Testis (tissue), 3 donors: ENCODE measurements around the gene TMEM263. TPM values are rescaled to one million over a fixed set of nuclear protein-coding genes. Genes with fewer than 3 reads are reported as not detected.
A peak's percentile ranks its signal among the peaks of the same experiment; 100 is the strongest.
"Not testable (repeated sequence)": the region's sequence is repeated elsewhere in the genome, so short reads cannot be mapped to it uniquely, and the experiment has no call there.

ENCODE experiments used
- DNase-seq: peaks from one replicate; pipeline ENCODE4 v3.0.0-alpha.2; 2019
- H3K27ac ChIP-seq, 2 donors: fragments of 200-600 bp; sonication (generic); one replicate each; pipeline ENCODE4 v1.5.1; 2019
- H3K27me3 ChIP-seq: fragments of 200-600 bp; sonication (generic); one replicate; pipeline ENCODE4 v1.5.1; 2019
- H3K36me3 ChIP-seq: fragments of 200-600 bp; sonication (generic); one replicate; pipeline ENCODE4 v1.5.1; 2017; ENCODE audit warnings: low read depth; ENCODE audit errors: missing control alignments
- H3K4me1 ChIP-seq: fragments of 200-600 bp; sonication (generic); one replicate; pipeline ENCODE4 v1.5.1; 2019
- H3K4me3 ChIP-seq, 2 donors: fragments of 200-600 bp; sonication (generic); one replicate each; pipeline ENCODE4 v1.5.1; 2017 to 2019
- H3K9me3 ChIP-seq: fragments of 200-600 bp; sonication (generic); one replicate; pipeline ENCODE4 v1.5.1; 2017
- CTCF ChIP-seq, 3 experiments: fragments of 450-650 bp in 2 of 3; fragments of 200-600 bp in 1 of 3; sonication (generic) in 1 of 3; IDR thresholded peaks; one replicate each; pipeline ENCODE4 v1.5.1; 2016 to 2019; ENCODE audit warnings: antibody characterized with exemption in 3 of 3, mild to moderate bottlenecking in 2 of 3, moderate library complexity in 1 of 3
- POLR2A ChIP-seq: fragments of 450-650 bp; IDR thresholded peaks from one replicate; pipeline ENCODE4 v1.6.1; 2017; ENCODE audit warnings: antibody characterized with exemption, mild to moderate bottlenecking, moderate library complexity
- WGBS, 2 donors: methylation state at CpG; one replicate each; pipeline ENCODE4 v1.1.5; 2018; 5-methylcytosine and 5-hydroxymethylcytosine counted together
- intact Hi-C: fragments of 100-400 bp; cut with DNase I; formaldehyde crosslinking; loops from one replicate; pipeline ENCODE4 v1.15.1; 2023; ENCODE audit warnings: low total_unique reads
- polyA plus RNA-seq: library from polyadenylated mRNA; stranded (reverse); fragments of 350-450 nt; fragmentation: Illumina TruSeq; extraction: RNeasy Lipid Tissue Mini Kit (QIAGEN cat#74804); gene quantifications from one replicate; pipeline ENCODE4 v1.2.3, GENCODE V29; 2014; ENCODE audit warnings: low read depth, low replicate concordance; ENCODE audit not compliant: insufficient read depth
- total RNA-seq, 2 donors: library from RNA; depleted of rRNA; stranded (reverse); fragments of >200 nt; gene quantifications; one replicate each; pipeline ENCODE4 v1.2.3, GENCODE V29; 2016

TMEM263 gene
- total and polyA plus RNA-seq, 3 donors from 2014 or later, result 33.6 to 45.3 (median 40.5) TPM

DNA sequence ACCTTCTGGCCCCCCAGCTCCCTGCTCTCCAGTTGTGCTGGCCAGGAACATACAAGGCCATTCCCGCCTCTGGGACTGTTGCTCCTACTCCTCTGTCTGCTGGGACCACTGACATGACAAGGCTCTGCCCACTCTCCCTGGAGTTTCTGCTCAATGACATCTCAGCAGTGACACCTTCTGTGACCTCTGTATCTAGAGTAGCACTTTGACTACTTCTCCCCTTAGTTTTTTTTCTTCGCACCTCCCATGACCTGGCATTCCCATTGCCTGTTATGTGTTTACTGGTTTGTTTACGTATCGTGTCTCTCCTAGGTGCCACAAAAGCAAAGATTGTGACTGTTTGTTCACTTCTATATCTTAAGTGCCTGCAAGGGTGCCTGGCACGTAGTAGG is 40.1 kb upstream of the TMEM263 start:
- Histone ChIP-seq H3K36me3 (no peaks in the 10 kb centered on the region), H3K4me3 (no peak overlapping the region), H3K27me3 (no peaks in the 10 kb centered on the region), H3K4me1 (no peaks in the 10 kb centered on the region), H3K27ac (no peak overlapping the region), H3K9me3 (no peaks in the 10 kb centered on the region)
- 87 to 97% methylated on average over 5 of the region's 5 CpGs for WGBS, 2 donors
- DNase-seq, result no peak
- intact Hi-C loops, result no loop called here
- TF ChIP-seq POLR2A (no peak), CTCF (IDR thresholded peaks at IDR 0.05) (no peak)

DNA sequence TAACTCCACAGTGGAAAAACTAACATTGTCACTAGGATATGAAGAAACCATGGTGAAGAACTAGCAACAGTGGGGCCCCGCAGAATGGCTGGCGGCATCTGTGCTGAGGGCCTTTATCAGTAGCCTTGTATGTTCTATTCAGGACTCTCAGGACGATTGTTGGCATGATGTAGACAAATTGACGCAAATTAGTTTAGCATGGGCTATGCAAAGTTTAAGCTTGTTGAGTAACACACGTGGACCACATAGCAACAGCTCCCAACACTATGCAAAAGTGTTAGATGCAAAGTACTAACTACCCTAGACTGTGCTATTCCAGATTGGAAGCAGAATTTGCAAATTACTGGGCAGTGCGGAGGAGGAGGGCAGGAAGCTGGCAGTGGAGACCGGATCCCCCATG is 38.2 kb upstream of the TMEM263 start:
- no peak for DNase-seq
- WGBS, 2 donors, result 75% methylated on average over 7 of the region's 7 CpGs

GRCh38 chr12:106918746-106919145 is 37.0 kb upstream of the TMEM263 start:
- no peak overlapping the region for H3K27ac ChIP-seq
- no peaks in the 10 kb centered on the region for H3K27me3 ChIP-seq
- no peaks in the 10 kb centered on the region for H3K4me1 ChIP-seq
- no peak for TF ChIP-seq POLR2A
- TF ChIP-seq CTCF (IDR thresholded peaks at IDR 0.05), result peak in 1 of 3 experiments; percentile 11
- no peaks in the 10 kb centered on the region for H3K9me3 ChIP-seq
- no peaks in the 10 kb centered on the region for H3K36me3 ChIP-seq
- intact Hi-C loops, result no loop called here
- 32 to 42% methylated on average over 3 of the region's 3 CpGs for WGBS, 2 donors
- H3K4me3 ChIP-seq, result no peak overlapping the region
- DNase-seq, result no peak

More for the DNA sequence above, 38.2 kb upstream of the TMEM263 start:
- TF ChIP-seq POLR2A (no peak), CTCF (IDR thresholded peaks at IDR 0.05) (no peak)
- H3K4me3 ChIP-seq, result no peak overlapping the region
- H3K9me3 ChIP-seq, result no peaks in the 10 kb centered on the region
- no peaks in the 10 kb centered on the region for H3K4me1 ChIP-seq
- H3K27me3 ChIP-seq, result no peaks in the 10 kb centered on the region
- H3K36me3 ChIP-seq, result no peaks in the 10 kb centered on the region
- intact Hi-C loops, result no loop called here
- no peak overlapping the region for H3K27ac ChIP-seq

DNA sequence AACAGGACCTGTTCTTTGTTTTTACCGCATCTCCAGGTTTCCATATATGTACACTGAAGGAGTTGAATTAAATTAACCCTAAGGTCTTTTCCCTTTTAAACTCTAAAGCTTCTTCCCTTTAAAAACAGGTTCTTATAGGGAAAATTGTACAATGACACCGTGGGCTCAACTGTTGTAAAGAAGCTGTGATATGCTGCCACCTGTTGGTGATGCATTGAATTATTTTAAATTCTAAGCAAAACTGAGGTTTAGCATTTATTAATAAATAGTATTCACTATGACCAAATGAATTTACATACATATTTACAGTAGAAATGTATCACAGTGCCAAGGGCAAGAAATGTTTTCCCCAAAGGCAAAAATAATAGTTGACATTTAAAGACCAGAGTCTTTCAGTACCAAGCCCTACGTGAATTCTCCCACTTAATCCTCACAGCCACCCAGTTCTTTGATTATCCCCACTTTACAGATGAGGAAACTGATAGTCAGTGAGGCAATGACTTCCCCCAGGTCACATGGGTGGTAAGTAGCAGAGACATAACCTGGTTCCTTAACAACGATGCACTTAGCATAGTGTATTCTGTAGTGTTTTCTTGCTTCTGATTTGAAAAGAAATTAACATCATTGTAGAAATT is 35.7 kb upstream of the TMEM263 start:
- no peak overlapping the region for H3K4me3 ChIP-seq
- intact Hi-C loops, result no loop called here
- H3K27ac ChIP-seq, result no peak overlapping the region
- 47 to 55% methylated on average over 4 of the region's 4 CpGs for WGBS, 2 donors
- TF ChIP-seq CTCF (IDR thresholded peaks at IDR 0.05), result peak; percentile 82 to 90 (median 84)
- TF ChIP-seq POLR2A, result no peak
- H3K9me3 ChIP-seq, result no peaks in the 10 kb centered on the region
- no peaks in the 10 kb centered on the region for H3K27me3 ChIP-seq
- H3K4me1 ChIP-seq, result no peaks in the 10 kb centered on the region
- H3K36me3 ChIP-seq, result no peaks in the 10 kb centered on the region
- DNase-seq, result peak; percentile 24

- whole genome bisulfite sequencing, 2 donors, result 75 to 87% methylated on average over 2 of the region's 2 CpGs
- intact Hi-C loops, H3K4me1 ChIP-seq, DNase-seq, H3K36me3 ChIP-seq, H3K27ac ChIP-seq, H3K9me3 ChIP-seq, H3K27me3 ChIP-seq, H3K4me3 ChIP-seq: not testable (repeated sequence)
Observed at GRCh38 chr12:106921976-106922375, 33.7 kb upstream of the TMEM263 start.

GRCh38 chr12:106923594-106923993 is 32.1 kb upstream of the TMEM263 start:
- H3K36me3 ChIP-seq, H3K27ac ChIP-seq, DNase-seq, intact Hi-C loops, H3K9me3 ChIP-seq, H3K27me3 ChIP-seq, H3K4me3 ChIP-seq, H3K4me1 ChIP-seq: not testable (repeated sequence)
- WGBS, 2 donors, result 92 to 100% methylated on average over 2 of the region's 2 CpGs
